ENCODE measurements around the gene PANK3.
"Not testable (repeated sequence)": the region's sequence is repeated elsewhere in the genome, so short reads cannot be mapped to it uniquely, and the experiment has no call there.

Gene PANK3

GRCh38 chr5:168549554-168549953, 29.6 kb downstream of the PANK3 start:
- no peak for DNase-seq

GRCh38 chr5:168537176-168537575, 42.0 kb downstream of the PANK3 start:
- DNase-seq = no peak

DNA sequence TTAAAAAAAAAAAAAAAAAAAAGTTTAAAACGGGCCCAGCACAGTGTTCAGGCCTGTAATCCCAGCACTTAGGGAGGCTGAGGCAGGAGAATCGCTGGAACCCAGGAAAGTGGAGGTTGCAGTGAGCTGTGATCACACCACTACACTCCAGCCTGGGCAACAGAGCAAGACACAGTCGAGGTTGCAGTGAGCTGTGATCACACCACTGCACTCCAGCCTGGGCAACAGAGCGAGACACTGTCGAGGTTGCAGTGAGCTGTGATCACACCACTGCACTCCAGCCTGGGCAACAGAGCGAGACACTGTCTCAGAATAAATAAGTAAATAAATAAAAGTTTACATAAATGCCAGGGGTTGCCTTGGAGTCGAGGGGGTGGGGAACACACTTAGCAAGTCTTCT, 44.8 kb downstream of the PANK3 start:
- not testable (repeated sequence) for DNase-seq

GRCh38 chr5:168531987-168532864, 46.9 kb downstream of the PANK3 start:
- no peak for DNase-seq

- DNase-seq = no peak
These were observed 48.0 kb downstream of the PANK3 start for GRCh38 chr5:168531191-168531590.

DNA sequence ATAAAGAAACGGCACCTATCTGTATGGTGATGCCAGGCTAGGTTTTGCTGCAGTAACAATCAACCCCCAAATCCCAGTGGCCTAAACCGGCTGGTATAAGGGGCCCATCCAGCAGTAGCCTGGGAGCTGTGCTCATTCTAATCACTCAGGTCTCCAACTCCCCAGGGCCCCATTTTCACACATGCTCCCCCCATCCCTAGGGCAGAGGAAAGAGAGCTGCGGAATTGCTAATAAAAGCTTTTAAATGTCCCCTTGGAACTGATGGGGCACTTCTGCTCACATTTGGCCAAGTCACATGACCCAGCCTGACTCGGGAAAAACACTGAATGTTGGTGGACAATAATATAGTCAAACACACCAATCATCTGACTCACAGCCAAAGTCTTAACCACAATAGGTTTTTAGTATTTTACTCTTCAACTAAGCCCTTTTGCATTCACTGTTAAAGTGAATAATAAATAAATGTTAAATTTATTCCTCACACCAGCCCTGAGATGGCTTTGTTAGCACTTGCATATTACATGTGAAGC, 48.5 kb downstream of the PANK3 start:
- DNase-seq = no peak

DNA sequence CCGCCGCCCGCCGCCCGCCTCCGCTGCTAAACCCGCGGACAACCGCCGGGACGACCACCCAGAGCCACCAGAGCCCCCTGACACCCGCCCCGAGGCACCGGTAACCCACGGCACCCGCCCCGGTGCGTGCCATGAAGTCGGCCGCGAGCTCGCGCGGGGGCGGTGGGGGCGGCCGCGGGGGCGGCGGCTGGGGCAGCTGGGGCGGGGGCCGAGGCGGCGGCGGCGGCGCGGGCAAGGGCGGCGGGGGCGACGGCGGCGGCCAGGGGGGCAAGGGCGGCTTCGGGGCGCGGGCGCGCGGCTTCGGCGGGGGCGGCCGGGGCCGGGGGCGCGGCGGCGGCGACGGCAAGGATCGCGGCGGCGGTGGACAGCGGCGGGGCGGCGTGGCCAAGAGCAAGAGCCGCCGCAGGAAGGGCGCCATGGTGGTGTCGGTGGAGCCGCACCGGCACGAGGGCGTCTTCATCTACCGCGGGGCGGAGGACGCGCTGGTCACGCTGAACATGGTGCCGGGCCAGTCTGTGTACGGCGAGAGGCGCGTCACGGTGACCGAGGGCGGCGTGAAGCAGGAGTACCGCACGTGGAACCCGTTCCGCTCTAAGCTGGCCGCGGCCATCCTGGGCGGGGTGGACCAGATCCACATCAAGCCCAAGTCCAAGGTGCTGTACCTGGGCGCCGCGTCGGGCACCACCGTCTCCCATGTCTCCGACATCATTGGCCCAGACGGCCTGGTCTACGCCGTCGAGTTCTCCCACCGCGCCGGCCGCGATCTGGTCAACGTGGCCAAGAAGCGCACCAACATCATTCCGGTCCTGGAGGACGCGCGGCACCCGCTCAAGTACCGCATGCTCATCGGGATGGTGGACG, 49.6 kb downstream of the PANK3 start:
- DNase-seq = no peak

- DNase-seq = no peak
These were observed 50.4 kb downstream of the PANK3 start, which contains the start of gene FBLL1 for GRCh38 chr5:168528521-168529373. Gene FBLL1, plus strand, starts transcription at chr5:168529305. Its CDS starts 200 bp downstream, at chr5:168529505.

GRCh38 chr5:168527756-168528295, 51.3 kb downstream of the PANK3 start:
- no peak for DNase-seq

GRCh38 chr5:168525856-168526255, 53.3 kb downstream of the PANK3 start:
- no peak for DNase-seq

DNA sequence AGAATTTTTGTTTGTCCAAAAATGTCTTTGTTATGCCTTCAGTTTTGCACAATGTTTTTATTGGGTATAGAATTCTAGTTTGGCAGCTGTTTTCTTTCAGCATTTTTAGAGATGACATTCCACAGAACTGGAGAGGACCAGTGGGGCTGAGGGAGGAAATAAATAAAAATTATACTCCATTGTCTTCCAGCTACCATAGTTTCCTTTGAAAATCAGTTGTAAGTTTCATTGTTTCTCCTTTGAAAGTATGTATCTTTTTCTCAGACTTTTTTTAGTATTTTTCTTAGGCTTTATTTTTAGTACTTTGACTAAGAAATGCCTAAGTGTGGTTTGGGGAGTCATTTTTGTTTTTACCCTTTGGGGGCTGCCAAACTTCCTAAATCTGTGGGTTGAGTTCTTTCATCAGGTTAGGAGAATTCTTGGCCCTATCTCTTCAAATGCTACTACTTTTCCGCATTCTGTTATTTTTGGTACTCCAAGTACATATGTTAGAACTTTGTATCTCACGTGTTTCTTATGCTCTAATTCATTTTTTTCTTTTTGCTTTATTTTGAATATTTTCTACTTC, 65.2 kb downstream of the PANK3 start:
- peak; percentile 5 for DNase-seq

DNA sequence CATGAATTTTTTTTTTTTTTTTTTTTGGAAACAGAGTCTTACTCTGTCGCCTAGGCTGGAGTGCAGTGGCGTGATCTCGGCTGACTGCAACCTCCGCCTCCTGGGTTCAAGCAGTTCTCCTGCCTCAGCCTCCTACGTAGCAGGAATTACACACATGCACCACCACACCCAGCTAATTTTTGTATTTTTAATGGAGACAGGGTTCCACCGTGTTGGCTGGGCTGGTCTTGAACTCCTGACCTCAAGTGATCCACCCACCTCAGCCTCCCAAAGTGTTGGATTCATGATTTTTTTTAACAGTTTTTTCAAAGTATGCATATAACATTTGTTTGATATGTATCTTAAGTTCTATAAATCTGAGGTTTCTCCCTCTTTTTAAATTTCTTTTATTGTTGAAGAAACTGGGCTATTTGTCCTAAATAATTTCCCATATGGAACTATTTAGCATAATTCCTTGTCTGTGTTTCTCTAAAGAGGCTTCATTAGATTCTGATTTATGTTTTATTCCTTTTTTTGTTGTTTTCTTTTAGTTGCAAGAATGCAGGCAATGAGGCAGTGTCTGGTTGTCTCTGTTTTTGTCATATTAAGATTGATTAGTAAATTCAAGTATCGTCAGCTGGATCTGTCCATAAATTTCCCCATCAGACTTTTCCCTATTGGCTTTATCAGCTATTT, 76.5 kb downstream of the PANK3 start:
- DNase-seq = no peak
